Measurements from ENCODE around the gene GNA12. TPM values are rescaled to one million over a fixed set of nuclear protein-coding genes. Genes with fewer than 3 reads are reported as not detected.

GNA12 gene
- total and polyA plus RNA-seq, 9 of the 15 experiments (the other 6 are each of a cell fraction or from before 2014, with no cell fraction given): 0.65 to 32.7 (median 9.6) TPM

DNA sequence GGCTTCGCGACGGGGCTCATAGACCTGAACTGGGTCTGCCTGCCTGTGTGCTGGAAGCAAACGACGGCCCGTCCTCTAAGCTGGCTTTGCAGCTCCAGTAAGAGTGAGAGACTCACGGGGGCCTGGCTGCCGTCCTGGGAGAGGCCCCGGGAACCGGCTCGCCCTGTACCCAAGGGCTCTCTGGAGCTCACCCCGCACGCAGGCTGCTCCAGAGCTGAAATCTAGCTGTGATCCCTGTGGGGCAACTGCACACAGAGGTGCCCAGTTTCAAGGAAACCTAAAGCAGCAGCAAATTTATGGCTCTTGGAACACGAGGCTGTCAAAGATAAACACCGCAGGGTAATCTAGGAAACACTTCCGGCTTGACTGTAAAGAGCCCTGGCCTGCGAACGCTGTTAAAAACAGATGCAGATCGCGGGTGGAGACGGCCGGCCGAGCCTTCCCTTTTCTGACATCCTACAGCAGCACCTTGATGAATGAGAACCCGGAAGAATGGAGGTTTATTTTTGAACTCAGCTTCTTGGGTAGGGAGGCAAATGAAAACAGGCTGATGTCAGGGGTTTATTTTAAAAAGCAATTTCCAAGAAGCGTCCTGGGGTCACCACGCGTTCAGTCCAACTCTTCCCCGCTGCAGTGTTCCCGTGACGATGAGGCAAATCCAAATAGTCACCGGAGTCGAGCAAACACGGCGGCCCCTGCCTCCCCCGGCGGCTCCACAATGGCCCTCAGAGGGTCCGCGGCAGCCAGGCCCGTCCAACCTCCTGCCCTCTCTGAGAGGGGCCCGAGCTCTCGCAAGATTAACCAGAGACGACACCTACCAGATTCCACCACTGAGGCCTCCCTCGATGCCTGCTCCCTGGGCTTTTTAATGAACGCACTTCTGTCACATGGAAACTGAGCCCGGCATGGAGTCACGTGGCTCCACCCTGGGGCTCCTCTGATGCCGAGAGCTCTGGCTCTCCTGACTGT lies 126.5 kb downstream of the GNA12 start (continued):
- TF ChIP-seq KHSRP (IDR thresholded peaks at IDR 0.05) (no peak), NUFIP1 (IDR thresholded peaks at IDR 0.05; ENCODE audit: partially characterized antibody) (no peak), ZFP30 (CRISPR knock-in tag; IDR thresholded peaks at IDR 0.05; ENCODE audit: borderline replicate concordance) (no peak), L3MBTL2 (IDR thresholded peaks at IDR 0.05) (peak; percentile 99), STAT5A (IDR thresholded peaks at IDR 0.05; ENCODE audit: borderline replicate concordance, low read length) (peak; percentile 76), TAF1 (IDR thresholded peaks at IDR 0.05; ENCODE audit: control insufficient read depth, extremely low read depth, insufficient read depth, low read length, severe bottlenecking) (peak; percentile 52), CREB1 (IDR thresholded peaks at IDR 0.05) (no peak), CREB1 (CRISPR knock-in tag; IDR thresholded peaks at IDR 0.05) (peak; percentile 49; the same call in 1 of the 2 replicates)
- TF ChIP-seq, protein P1, sequence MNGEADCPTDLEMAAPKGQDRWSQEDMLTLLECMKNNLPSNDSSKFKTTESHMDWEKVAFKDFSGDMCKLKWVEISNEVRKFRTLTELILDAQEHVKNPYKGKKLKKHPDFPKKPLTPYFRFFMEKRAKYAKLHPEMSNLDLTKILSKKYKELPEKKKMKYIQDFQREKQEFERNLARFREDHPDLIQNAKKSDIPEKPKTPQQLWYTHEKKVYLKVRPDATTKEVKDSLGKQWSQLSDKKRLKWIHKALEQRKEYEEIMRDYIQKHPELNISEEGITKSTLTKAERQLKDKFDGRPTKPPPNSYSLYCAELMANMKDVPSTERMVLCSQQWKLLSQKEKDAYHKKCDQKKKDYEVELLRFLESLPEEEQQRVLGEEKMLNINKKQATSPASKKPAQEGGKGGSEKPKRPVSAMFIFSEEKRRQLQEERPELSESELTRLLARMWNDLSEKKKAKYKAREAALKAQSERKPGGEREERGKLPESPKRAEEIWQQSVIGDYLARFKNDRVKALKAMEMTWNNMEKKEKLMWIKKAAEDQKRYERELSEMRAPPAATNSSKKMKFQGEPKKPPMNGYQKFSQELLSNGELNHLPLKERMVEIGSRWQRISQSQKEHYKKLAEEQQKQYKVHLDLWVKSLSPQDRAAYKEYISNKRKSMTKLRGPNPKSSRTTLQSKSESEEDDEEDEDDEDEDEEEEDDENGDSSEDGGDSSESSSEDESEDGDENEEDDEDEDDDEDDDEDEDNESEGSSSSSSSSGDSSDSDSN (IDR thresholded peaks at IDR 0.05; ENCODE audit: borderline replicate concordance in 1 of 2, low read depth in 2 of 2, low read length in 2 of 2): peak; percentile 53 to 78; a peak in 3 of 4 replicates

All from K562 (cell line).